ENCODE measurements around the gene MSX1. TPM values are rescaled to one million over a fixed set of nuclear protein-coding genes. Genes with fewer than 3 reads are reported as not detected.

Gene MSX1
- polyA plus RNA-seq, 1 donor from 2014 or later: 2.8 TPM

- no peaks in the 10 kb centered on the region for H3K9me3 ChIP-seq (ENCODE audit: low read length)
- no peaks in the 10 kb centered on the region for H3K79me2 ChIP-seq (replicated peaks; ENCODE audit: insufficient read depth, low read length)
- H3K27me3 ChIP-seq (ENCODE audit: insufficient read depth, low read depth, low read length): no peaks in the 10 kb centered on the region
- no peak overlapping the region for H3K9ac ChIP-seq (ENCODE audit: low read length)
- no peaks in the 10 kb centered on the region for H3F3A ChIP-seq (ENCODE audit: insufficient read depth, low read length, poor library complexity, severe bottlenecking)
- no peaks in the 10 kb centered on the region for H3K9me2 ChIP-seq (ENCODE audit: insufficient read depth, low read length)
- TF ChIP-seq MXI1 (conservative IDR thresholded peaks at IDR 0.05; ENCODE audit: poor library complexity, severe bottlenecking) (no peak), EZH2 (IDR thresholded peaks at IDR 0.05; ENCODE audit: borderline replicate concordance, insufficient read depth, low read length, poor library complexity, severe bottlenecking) (no peak), SMC3 (conservative IDR thresholded peaks at IDR 0.05; ENCODE audit: poor library complexity) (no peak), CTCF (IDR thresholded peaks at IDR 0.05; ENCODE audit: poor library complexity, severe bottlenecking) (no peak), TAF1 (IDR thresholded peaks at IDR 0.05; ENCODE audit: low read depth) (no peak), REST (IDR thresholded peaks at IDR 0.05; ENCODE audit: borderline replicate concordance) (no peak), EP300 (conservative IDR thresholded peaks at IDR 0.05; ENCODE audit: poor library complexity, severe bottlenecking) (no peak), POLR2AphosphoS5 (IDR thresholded peaks at IDR 0.05) (no peak), RAD21 (conservative IDR thresholded peaks at IDR 0.05) (no peak)
- H3K4me3 ChIP-seq (ENCODE audit: low read length): no peak overlapping the region
- H3K36me3 ChIP-seq (ENCODE audit: insufficient read depth, low read length): no peaks in the 10 kb centered on the region
- no peak overlapping the region for H3K4me2 ChIP-seq (ENCODE audit: low read length)
- no peak overlapping the region for H3K27ac ChIP-seq (ENCODE audit: low read length)
- H4K20me1 ChIP-seq (ENCODE audit: insufficient read depth): no peaks in the 10 kb centered on the region
- H2AFZ ChIP-seq (ENCODE audit: low read depth, low read length): no peak overlapping the region
These were observed 28.0 kb downstream of the MSX1 start for GRCh38 chr4:4887426-4887825.

GRCh38 chr4:4888695-4889094, 29.2 kb downstream of the MSX1 start:
- Histone ChIP-seq H3K27ac (ENCODE audit: low read length) (no peak overlapping the region), H3F3A (ENCODE audit: insufficient read depth, low read length, poor library complexity, severe bottlenecking) (no peaks in the 10 kb centered on the region), H3K4me3 (ENCODE audit: low read length) (no peak overlapping the region), H3K36me3 (ENCODE audit: insufficient read depth, low read length) (no peaks in the 10 kb centered on the region), H3K9me2 (ENCODE audit: insufficient read depth, low read length) (no peaks in the 10 kb centered on the region), H3K9ac (ENCODE audit: low read length) (no peak overlapping the region), H3K27me3 (ENCODE audit: insufficient read depth, low read depth, low read length) (no peaks in the 10 kb centered on the region), H3K4me2 (ENCODE audit: low read length) (no peak overlapping the region), H2AFZ (ENCODE audit: low read depth, low read length) (no peak overlapping the region), H3K79me2 (replicated peaks; ENCODE audit: insufficient read depth, low read length) (no peaks in the 10 kb centered on the region), H3K9me3 (ENCODE audit: low read length) (no peaks in the 10 kb centered on the region), H4K20me1 (ENCODE audit: insufficient read depth) (no peaks in the 10 kb centered on the region)
- TF ChIP-seq MXI1 (conservative IDR thresholded peaks at IDR 0.05; ENCODE audit: poor library complexity, severe bottlenecking) (no peak), CTCF (IDR thresholded peaks at IDR 0.05; ENCODE audit: poor library complexity, severe bottlenecking) (no peak), REST (IDR thresholded peaks at IDR 0.05; ENCODE audit: borderline replicate concordance) (no peak), TAF1 (IDR thresholded peaks at IDR 0.05; ENCODE audit: low read depth) (no peak), RAD21 (conservative IDR thresholded peaks at IDR 0.05) (no peak), EP300 (conservative IDR thresholded peaks at IDR 0.05; ENCODE audit: poor library complexity, severe bottlenecking) (no peak), SMC3 (conservative IDR thresholded peaks at IDR 0.05; ENCODE audit: poor library complexity) (no peak), POLR2AphosphoS5 (IDR thresholded peaks at IDR 0.05) (no peak), EZH2 (IDR thresholded peaks at IDR 0.05; ENCODE audit: borderline replicate concordance, insufficient read depth, low read length, poor library complexity, severe bottlenecking) (no peak)
